ENCODE data around the gene AADAC.
"Not testable (repeated sequence)": the region's sequence is repeated elsewhere in the genome, so short reads cannot be mapped to it uniquely, and the experiment has no call there.

Gene AADAC

GRCh38 chr3:151813799-151814198 is at the start of gene AADAC:
Gene AADAC (plus strand): TSS chr3:151814116. CDS start chr3:151814163, 47 bp downstream.
- DNase-seq: no peak

- DNase-seq: not testable (repeated sequence)
Measured at GRCh38 chr3:151764699-151765098, 49.2 kb upstream of the AADAC start.

GRCh38 chr3:151765685-151766084 is 48.2 kb upstream of the AADAC start:
- DNase-seq: no peak

- DNase-seq: no peak
Measured at GRCh38 chr3:151766454-151766853, 47.5 kb upstream of the AADAC start.

GRCh38 chr3:151768393-151768930 is 45.5 kb upstream of the AADAC start:
- DNase-seq: no peak

- DNase-seq: no peak
Measured at GRCh38 chr3:151769175-151769574, 44.7 kb upstream of the AADAC start.

GRCh38 chr3:151770956-151771355 is 43.0 kb upstream of the AADAC start:
- DNase-seq: no peak

- no peak for DNase-seq
Measured at GRCh38 chr3:151772825-151773480, 41.0 kb upstream of the AADAC start.

- no peak for DNase-seq
Measured at GRCh38 chr3:151774235-151774634, 39.7 kb upstream of the AADAC start.

GRCh38 chr3:151774910-151775309 is 39.0 kb upstream of the AADAC start:
- no peak for DNase-seq

- no peak for DNase-seq
Measured at GRCh38 chr3:151775314-151776258, 38.3 kb upstream of the AADAC start.

GRCh38 chr3:151776259-151776740 is 37.6 kb upstream of the AADAC start:
- DNase-seq: no peak

- DNase-seq: no peak
Measured at GRCh38 chr3:151777880-151778279, 36.0 kb upstream of the AADAC start.

- no peak for DNase-seq
Measured at GRCh38 chr3:151787626-151788025, 26.3 kb upstream of the AADAC start.

GRCh38 chr3:151788401-151788800 is 25.5 kb upstream of the AADAC start:
- DNase-seq: no peak

GRCh38 chr3:151789853-151790463 is 24.0 kb upstream of the AADAC start:
- DNase-seq: no peak

- not testable (repeated sequence) for DNase-seq
Measured at GRCh38 chr3:151790763-151791162, 23.2 kb upstream of the AADAC start.

- DNase-seq: no peak
Measured at GRCh38 chr3:151792411-151792810, 21.5 kb upstream of the AADAC start.

- no peak for DNase-seq
Measured at GRCh38 chr3:151793636-151794035, 20.3 kb upstream of the AADAC start.

- no peak for DNase-seq
Measured at GRCh38 chr3:151794080-151794479, 19.8 kb upstream of the AADAC start.

GRCh38 chr3:151795276-151795675 is 18.6 kb upstream of the AADAC start:
- no peak for DNase-seq

GRCh38 chr3:151796105-151796680 is 17.7 kb upstream of the AADAC start:
- no peak for DNase-seq

GRCh38 chr3:151798466-151798865 is 15.4 kb upstream of the AADAC start:
- no peak for DNase-seq
